Esophagus squamous epithelium (tissue), 5 donors: ENCODE measurements around the gene RUFY3. TPM values are rescaled to one million over a fixed set of nuclear protein-coding genes. Genes with fewer than 3 reads are reported as not detected.
"Not testable (repeated sequence)": the region's sequence is repeated elsewhere in the genome, so short reads cannot be mapped to it uniquely, and the experiment has no call there.

Experiments
- DNase-seq: peaks from one replicate; lab custom pipeline; 2025; lab: John Stamatoyannopoulos, UW
- H3K27ac ChIP-seq, 4 donors: fragments of 200-600 bp; sonication (generic); one replicate each; pipeline ENCODE4 v1.5.1; 2016 to 2019; ENCODE audit warnings: mild to moderate bottlenecking in 1 of 4
- H3K27me3 ChIP-seq, 4 donors: fragments of 200-600 bp; sonication (generic); 1 replicate in 3 of 4; 2 replicates in 1 of 4; pipeline versions ENCODE4 v1.5.1 to v1.6.0; 2017 to 2021; ENCODE audit warnings: antibody characterized with exemption in 1 of 4
- H3K36me3 ChIP-seq, 3 donors: fragments of 200-600 bp; sonication (generic); one replicate each; pipeline ENCODE4 v1.5.1; 2016 to 2019
- H3K4me1 ChIP-seq, 3 donors: fragments of 200-600 bp; sonication (generic); one replicate each; pipeline ENCODE4 v1.5.1; 2017 to 2019
- H3K4me3 ChIP-seq, 4 donors: fragments of 200-600 bp; sonication (generic); 1 replicate in 3 of 4; 2 replicates in 1 of 4; pipeline ENCODE4 v1.5.1; 2016 to 2019; ENCODE audit warnings: mild to moderate bottlenecking in 2 of 4, moderate library complexity in 1 of 4
- H3K9me3 ChIP-seq, 3 donors: fragments of 200-600 bp; sonication (generic); one replicate each; pipeline ENCODE4 v1.5.1; 2016 to 2019
- POLR2A ChIP-seq, 4 donors: fragments of 450-650 bp; IDR thresholded peaks; one replicate each; pipeline ENCODE4 v1.6.1; 2017; ENCODE audit warnings: antibody characterized with exemption in 4 of 4, mild to moderate bottlenecking in 4 of 4, moderate library complexity in 3 of 4
- WGBS, 2 donors: methylation state at CpG; one replicate each; pipeline ENCODE4 v1.1.5; 2018; 5-methylcytosine and 5-hydroxymethylcytosine counted together
- intact Hi-C: fragments of 100-400 bp; cut with DNase I; formaldehyde crosslinking; loops from one replicate; pipeline ENCODE4 v1.15.0; 2022
- total RNA-seq, 4 donors: library from RNA; depleted of rRNA; stranded (reverse); fragments of >200 nt; gene quantifications; one replicate each; pipeline ENCODE4 v1.1.0, GENCODE V29; 2016
- TF ChIP-seq, protein P1 (sequence below), 6 experiments: fragments of 450-650 bp in 4 of 6; fragments of 200-600 bp in 2 of 6; sonication (generic) in 2 of 6; IDR thresholded peaks; one replicate each; pipeline ENCODE4 v1.5.1; 2016 to 2019; ENCODE audit warnings: antibody characterized with exemption in 6 of 6, mild to moderate bottlenecking in 4 of 6, moderate library complexity in 4 of 6
- donor health status: DM: yes; HTN: yes; CAD: no.

The RUFY3 gene
- total RNA-seq, 4 donors from 2014 or later = 30.4 to 63.9 (median 42.4) TPM

DNA sequence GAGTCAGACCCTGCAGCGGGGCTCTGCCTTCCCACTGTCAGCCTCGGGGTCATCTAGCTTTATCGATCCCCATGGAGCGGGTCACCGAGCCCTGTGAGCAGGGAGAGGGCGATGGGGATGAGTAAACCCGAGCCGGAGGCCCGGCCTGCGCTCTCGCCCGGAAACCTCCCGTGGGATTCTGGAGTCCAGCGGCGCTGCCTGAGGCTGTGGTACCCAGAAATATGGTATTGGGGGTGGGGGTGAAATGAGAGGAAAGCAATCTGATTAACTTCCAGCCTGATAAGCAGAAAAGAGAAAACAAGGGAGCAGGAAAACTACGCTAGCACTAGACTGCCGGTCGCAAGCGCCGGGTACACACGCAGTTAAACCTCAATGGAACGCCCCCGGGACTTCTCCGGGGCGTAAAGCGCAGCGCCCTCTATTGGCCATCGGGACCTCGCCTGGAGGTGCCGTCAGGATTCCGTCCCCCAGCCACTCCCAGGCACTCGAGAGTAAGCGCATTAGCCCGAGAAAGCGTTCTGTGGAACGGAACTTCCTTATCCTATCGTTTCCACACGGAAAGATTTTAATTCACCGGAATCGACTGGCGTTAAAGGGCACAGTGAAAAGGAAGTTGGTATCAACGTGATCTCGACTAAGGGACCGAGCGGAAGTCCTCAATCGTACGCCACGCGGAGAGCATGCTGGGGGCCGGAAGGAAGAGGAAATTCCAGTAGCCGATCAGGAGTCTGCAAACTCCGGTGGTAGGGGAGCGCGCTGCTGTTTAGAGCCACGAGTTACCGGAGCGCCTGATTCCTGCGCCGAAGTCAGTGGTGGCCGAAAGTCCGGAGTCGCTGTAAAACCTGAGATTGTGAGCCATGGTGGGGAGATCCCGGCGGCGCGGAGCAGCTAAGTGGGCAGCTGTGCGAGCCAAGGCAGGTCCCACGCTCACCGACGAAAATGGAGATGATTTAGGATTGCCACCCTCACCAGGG lies 33.7 kb upstream of the RUFY3 start, which contains the start of gene UTP3:
TSS of gene UTP3 (plus strand) at position 712 of the 974 bp plus-strand sequence. CDS start at position 858, 146 bp downstream.
- no peaks in the 10 kb centered on the region for H3K27me3 ChIP-seq
- peaks cover 21 to 39% (median 27%) of the 10 kb centered on the region in 3 donors for H3K4me1 ChIP-seq
- no peaks in the 10 kb centered on the region for H3K9me3 ChIP-seq
- intact Hi-C loops = no loop called here
- TF ChIP-seq POLR2A (IDR thresholded peaks at IDR 0.05) = peak in 2 of 4 donors; percentile 30 to 68
- TF ChIP-seq, protein P1, sequence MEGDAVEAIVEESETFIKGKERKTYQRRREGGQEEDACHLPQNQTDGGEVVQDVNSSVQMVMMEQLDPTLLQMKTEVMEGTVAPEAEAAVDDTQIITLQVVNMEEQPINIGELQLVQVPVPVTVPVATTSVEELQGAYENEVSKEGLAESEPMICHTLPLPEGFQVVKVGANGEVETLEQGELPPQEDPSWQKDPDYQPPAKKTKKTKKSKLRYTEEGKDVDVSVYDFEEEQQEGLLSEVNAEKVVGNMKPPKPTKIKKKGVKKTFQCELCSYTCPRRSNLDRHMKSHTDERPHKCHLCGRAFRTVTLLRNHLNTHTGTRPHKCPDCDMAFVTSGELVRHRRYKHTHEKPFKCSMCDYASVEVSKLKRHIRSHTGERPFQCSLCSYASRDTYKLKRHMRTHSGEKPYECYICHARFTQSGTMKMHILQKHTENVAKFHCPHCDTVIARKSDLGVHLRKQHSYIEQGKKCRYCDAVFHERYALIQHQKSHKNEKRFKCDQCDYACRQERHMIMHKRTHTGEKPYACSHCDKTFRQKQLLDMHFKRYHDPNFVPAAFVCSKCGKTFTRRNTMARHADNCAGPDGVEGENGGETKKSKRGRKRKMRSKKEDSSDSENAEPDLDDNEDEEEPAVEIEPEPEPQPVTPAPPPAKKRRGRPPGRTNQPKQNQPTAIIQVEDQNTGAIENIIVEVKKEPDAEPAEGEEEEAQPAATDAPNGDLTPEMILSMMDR (IDR thresholded peaks at IDR 0.05) = peak; percentile 84 to 97 (median 96)
- peaks cover 0 to 28% (median 0%) of the 10 kb centered on the region in 3 donors for H3K36me3 ChIP-seq
- peak; percentile 78 for DNase-seq
- peak within 1 kb of the TSS; percentile 90 to 99 (median 94) for H3K27ac ChIP-seq
- peak within 1 kb of the TSS; percentile 87 to 90 (median 88) for H3K4me3 ChIP-seq
- WGBS, 2 donors = 0% methylated on average over 53 to 64 of the region's 70 CpGs

DNA sequence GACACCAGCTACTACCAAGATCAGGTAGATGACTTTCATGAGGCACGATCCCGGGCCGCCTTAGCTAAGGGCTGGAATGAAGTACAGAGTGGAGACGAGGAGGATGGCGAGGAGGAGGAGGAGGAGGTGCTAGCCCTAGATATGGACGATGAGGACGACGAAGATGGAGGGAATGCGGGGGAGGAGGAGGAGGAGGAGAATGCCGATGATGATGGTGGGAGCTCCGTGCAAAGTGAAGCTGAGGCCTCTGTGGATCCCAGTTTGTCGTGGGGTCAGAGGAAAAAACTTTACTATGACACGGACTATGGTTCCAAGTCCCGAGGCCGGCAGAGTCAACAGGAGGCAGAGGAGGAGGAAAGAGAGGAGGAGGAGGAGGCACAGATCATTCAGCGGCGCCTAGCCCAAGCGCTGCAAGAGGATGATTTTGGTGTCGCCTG lies 33.0 kb upstream of the RUFY3 start:
- Histone ChIP-seq H3K27me3 (no peaks in the 10 kb centered on the region), H3K36me3 (peaks cover 0 to 33% (median 5%) of the 10 kb centered on the region in 3 donors), H3K9me3 (no peaks in the 10 kb centered on the region), H3K27ac (peak overlapping the region; percentile 90 to 99 (median 94)), H3K4me1 (peaks cover 21 to 39% (median 27%) of the 10 kb centered on the region in 3 donors), H3K4me3 (peak overlapping the region; percentile 87 to 90 (median 88))
- TF ChIP-seq, protein P1 (IDR thresholded peaks at IDR 0.05) = no peak
- TF ChIP-seq POLR2A (IDR thresholded peaks at IDR 0.05) = no peak
- 1% methylated on average over 19 of the region's 19 CpGs for WGBS, 2 donors
- intact Hi-C loops = no loop called here
- no peak for DNase-seq

DNA sequence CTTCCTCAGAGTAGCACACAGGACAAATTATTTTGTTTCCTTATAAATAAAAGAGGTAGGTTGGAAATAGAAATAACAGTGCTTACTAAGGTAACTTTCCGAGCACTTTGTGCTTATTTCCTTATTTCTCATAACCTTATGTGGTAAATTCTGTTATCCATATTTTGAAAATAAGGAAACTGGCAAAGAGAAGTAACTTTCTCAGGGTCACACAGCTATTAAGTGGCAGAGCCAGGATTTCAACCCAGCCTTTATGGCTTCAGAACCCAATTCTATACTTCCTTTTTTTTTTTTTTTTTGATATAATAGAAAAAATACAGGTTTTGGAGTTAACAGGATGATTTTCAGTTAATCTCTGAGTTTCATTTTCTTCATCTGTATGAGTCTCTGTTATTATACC lies 30.1 kb upstream of the RUFY3 start:
- 53 to 63% methylated on average over 1 of the region's 1 CpG for WGBS, 2 donors
- intact Hi-C loops = no loop called here

DNA sequence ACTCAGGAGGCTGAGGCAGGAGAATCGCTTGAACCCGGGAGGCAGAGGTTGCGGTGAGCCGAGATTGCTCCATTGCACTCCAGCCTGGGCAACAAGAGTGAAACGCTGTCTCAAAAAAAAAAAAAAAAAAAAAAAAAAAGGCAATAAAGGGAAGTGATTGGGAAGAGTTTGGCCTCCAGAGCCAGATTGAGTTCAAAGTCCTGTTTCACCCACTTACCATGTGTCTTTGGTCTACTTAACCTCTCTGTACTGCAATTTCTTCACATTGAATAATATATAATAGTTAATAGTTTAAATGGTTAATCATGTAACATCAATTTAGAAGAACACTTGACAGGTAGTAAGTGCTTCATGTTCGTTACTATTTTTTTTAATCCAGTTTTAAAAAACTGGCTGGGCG lies 27.1 kb upstream of the RUFY3 start:
- WGBS, 2 donors = 90 to 93% methylated on average over 7 of the region's 7 CpGs

More for the DNA sequence above, 30.1 kb upstream of the RUFY3 start:
- no peaks in the 10 kb centered on the region for H3K9me3 ChIP-seq
- H3K4me1 ChIP-seq = peaks cover 21 to 39% (median 27%) of the 10 kb centered on the region in 3 donors
- TF ChIP-seq, protein P1 (IDR thresholded peaks at IDR 0.05) = no peak
- TF ChIP-seq POLR2A (IDR thresholded peaks at IDR 0.05) = no peak
- H3K27ac ChIP-seq = no peak overlapping the region
- no peak for DNase-seq
- no peak overlapping the region for H3K4me3 ChIP-seq
- H3K36me3 ChIP-seq = peaks cover 0 to 33% (median 5%) of the 10 kb centered on the region in 3 donors
- H3K27me3 ChIP-seq = no peaks in the 10 kb centered on the region

DNA sequence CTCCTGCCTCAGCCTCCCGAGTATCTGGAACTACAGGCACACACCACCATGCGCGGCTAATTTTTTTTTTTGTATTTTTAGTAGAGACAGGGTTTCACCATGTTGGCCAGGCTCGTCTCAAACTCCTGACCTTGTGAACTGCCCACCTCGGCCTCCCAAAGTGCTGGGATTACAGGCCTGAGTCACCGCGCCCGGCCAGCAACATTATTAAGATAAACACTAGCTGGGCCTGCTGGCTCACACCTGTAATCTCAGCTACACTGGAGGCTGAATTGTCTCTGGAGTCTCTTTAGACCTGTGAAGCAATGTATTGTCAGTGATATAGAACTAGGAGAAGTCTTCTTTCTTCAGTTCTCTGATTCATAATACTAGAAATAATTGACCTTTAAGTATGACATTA lies 23.3 kb upstream of the RUFY3 start:
- H3K4me3 ChIP-seq, intact Hi-C loops, H3K36me3 ChIP-seq, H3K27ac ChIP-seq, H3K27me3 ChIP-seq, DNase-seq, H3K9me3 ChIP-seq: not testable (repeated sequence)
- 80 to 85% methylated on average over 8 of the region's 8 CpGs for WGBS, 2 donors
- peaks cover 0 to 33% (median 0%) of the 10 kb centered on the region in 3 donors for H3K4me1 ChIP-seq

More for the DNA sequence above, 27.1 kb upstream of the RUFY3 start:
- Histone ChIP-seq H3K4me1 (peaks cover 9 to 21% (median 20%) of the 10 kb centered on the region in 3 donors), H3K36me3 (peaks cover 0 to 33% (median 5%) of the 10 kb centered on the region in 3 donors)
- DNase-seq, H3K27me3 ChIP-seq, H3K4me3 ChIP-seq, H3K9me3 ChIP-seq, intact Hi-C loops, H3K27ac ChIP-seq: not testable (repeated sequence)

DNA sequence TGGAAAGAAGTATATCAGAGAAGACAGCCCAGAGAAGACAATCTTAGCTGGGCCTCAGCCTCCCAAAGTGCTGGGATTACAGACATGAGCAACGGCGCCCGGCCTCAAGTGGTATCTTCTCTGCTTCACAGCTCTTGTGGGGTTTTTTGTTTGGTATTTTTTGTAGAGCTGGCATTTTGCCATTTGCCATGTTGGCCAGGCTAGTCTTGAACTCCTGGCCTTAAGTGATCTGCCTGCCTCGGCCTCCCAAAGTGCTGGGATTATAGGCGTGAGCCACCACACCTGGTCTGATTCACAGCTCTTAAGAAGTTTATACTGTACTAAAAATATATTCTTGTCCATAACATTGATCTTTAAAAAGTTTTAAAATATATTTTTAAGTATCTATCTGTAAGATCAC lies 21.1 kb upstream of the RUFY3 start:
- Histone ChIP-seq H3K4me1 (peaks cover 0 to 43% (median 0%) of the 10 kb centered on the region in 3 donors), H3K27me3 (no peaks in the 10 kb centered on the region), H3K27ac (peak overlapping the region in 3 of 4 donors; percentile 33 to 57 (median 44)), H3K36me3 (no peaks in the 10 kb centered on the region), H3K4me3 (no peak overlapping the region), H3K9me3 (no peaks in the 10 kb centered on the region)
- 73 to 79% methylated on average over 5 of the region's 5 CpGs for WGBS, 2 donors
- no peak for DNase-seq
- intact Hi-C loops = no loop called here
- TF ChIP-seq, protein P1 (IDR thresholded peaks at IDR 0.05) = no peak
- no peak for TF ChIP-seq POLR2A (IDR thresholded peaks at IDR 0.05)
